Activated CD4-positive, alpha-beta T cell treated with anti-CD3 and anti-CD28 coated beads, Interleukin-2, amount 50 U/mL, for 4 hours (primary cell): ENCODE measurements around the gene JPT2.
"Not testable (repeated sequence)": the region's sequence is repeated elsewhere in the genome, so short reads cannot be mapped to it uniquely, and the experiment has no call there.

Experiments
- DNase-seq, 2 experiments: peaks; one replicate each; pipeline ENCODE4 v3.0.0-alpha.2; 2020

The JPT2 gene

GRCh38 chr16:1710811-1711507 lies 32.9 kb downstream of the JPT2 start:
- no peak for DNase-seq

DNA sequence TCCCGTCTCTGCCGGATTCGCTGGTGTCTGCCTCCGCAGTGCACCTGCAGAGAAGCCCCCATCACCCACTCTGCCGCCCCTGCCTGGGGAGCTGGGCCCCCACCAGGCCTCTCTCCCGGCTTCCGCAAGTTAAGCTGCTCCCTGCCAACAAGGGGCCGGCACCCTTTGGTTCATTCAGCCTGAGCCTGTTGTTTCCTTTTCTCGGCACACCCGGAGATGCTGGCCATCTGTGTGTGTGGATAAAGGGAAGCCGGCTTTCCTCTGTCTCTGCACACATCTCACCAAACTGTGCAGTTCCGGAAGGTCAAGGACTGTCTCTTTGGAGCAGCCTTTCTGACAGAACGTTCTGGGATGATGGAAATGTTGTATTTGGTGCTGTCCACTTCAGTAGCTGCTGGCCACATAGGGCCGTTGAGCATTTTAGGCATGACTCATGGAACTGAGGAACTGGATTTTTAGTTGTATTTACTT lies 34.7 kb downstream of the JPT2 start:
- DNase-seq, result no peak

- DNase-seq, result no peak
These were observed 35.3 kb downstream of the JPT2 start for GRCh38 chr16:1713331-1713730.

DNA sequence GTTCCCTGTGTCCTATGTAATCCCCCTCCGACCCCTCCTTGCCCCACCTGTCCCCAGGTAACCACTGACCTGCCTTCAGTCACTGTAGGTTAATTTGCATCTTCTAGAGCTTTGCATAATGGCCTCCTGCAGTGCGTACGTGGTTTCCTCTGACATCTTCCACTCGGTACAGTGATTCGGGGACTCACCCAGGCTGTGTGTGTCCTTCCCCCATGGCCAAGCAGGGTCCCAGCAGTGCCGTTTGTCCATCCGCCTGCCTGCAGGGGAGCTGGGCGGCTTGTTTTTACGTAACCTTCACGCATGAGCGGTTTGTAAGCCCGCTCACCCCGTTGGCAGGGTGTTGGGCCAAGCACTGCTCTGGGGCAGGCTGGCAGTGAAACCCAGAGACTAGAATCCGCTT lies 35.9 kb downstream of the JPT2 start:
- no peak for DNase-seq

DNA sequence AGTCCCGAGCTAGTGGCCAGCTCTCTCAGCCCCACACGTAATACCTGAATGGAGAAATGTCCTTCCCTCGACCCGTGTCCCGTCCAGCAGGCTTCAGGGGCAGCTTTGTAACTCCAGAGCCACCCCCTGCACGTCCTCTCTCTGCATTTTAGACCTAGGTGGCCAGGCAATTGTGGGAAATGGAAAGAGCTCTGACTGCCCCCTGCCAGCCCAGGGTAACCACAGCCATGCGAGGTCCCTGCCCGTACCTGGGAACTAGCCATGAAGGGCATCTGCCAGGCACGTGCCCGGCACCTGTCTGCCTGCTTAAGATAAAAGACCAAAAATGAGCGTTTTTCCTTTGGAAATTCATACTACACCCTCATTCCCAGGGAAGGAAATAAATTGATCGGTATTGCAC lies 37.1 kb downstream of the JPT2 start:
- no peak for DNase-seq

GRCh38 chr16:1718236-1718635 lies 40.2 kb downstream of the JPT2 start:
- not testable (repeated sequence) for DNase-seq

DNA sequence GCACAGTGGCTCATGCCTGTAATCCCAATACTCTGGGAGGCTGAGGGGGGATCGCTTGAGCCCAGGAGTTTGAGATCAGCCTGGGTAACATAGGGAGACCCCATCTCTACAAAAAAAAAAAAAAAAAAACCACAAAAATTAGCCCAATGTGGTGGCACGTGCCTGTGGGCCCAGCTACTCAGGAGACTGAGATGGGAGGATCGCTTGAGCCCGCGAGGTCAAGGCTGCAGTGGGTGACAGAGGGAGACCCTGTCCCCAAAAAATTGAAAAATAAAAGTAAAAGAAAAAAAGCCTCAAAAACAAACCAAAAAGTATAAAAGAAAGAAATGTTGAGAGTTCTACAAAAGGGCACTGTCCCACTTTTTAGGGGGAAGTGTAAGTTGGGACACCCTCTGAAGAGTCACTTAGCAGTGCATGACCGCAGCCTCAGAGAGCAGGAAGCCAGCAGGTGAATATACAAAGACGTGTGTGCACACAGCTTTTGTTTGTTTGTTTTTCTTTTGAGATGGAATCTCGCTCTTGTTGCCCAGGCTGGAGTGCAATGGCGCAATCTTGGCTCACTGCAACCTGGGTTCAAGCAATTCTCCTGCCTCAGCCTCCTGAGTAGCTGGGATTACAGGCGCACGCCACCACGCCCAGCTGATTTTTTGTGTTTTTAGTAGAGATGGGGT lies 41.6 kb downstream of the JPT2 start:
- DNase-seq, result not testable (repeated sequence)

DNA sequence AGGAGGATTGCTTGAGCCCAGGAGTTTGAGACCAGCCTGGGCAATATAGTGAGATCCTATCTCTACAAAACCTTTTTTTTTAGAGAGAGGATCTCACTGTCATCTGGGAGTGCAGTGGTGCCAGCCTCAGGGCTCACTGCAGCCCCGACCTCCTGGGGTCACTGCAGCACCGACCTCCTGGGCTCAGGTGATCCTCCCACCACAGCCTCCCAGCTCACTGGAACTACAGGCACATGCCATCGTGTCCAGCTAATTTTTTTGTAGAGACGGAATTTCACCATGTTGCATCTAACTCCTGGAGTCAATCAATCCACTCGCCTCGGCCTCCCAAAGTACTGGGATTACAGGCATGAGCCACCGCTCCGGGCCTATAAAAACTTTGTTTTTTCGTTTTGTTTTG lies 43.3 kb downstream of the JPT2 start:
- DNase-seq, result no peak

DNA sequence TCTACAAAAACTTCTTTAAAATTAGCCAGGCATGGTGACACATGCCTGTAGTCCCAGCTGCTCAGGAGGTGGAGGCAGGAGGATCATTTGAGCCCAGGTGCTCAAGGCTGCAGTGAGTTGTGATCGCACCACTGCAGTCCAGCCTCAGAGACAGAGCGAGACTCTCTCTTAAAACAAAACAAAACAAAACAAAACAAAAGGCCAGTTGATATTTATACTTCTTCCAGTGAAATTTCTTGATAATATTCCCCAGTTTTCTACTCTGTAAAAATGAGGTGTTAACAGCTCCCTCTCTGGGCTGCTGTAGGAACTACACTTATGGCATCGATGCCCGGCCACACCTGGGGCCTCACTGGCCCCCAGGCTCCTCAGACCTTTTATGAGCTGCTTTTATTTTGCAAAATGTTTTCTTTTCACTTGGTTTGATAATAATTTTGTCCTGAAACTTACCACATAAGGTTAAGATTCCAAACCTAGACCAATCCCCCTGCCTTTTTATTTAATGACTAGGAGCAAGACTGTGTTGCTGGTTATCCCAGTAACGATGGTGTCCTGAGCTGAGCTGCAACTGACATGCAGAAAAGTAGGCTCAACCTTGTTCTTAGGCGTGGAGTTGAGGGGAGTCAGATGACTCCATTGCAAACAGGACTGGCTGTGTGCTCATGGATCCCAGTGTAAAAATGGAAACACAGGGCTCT lies 45.5 kb downstream of the JPT2 start:
- DNase-seq, result peak; percentile 14 to 42

DNA sequence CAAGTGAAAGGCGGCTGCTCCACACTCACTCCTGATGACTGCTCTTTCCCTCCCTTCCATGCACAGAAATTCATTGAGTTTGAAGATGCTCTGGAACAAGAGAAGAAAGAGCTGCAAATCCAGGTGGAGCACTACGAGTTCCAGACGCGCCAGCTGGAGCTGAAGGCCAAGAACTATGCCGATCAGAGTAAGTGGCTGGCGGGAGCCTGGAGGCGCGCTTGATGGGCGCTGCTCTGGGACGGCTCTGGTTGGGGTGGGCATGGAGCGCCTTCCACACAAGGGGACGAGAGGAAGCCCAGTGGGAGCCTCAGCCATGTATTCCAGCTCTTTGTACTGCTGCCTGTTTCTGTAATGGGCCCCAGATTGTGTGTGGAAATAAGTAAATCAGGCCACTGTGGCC lies 46.4 kb downstream of the JPT2 start:
- DNase-seq, result no peak

DNA sequence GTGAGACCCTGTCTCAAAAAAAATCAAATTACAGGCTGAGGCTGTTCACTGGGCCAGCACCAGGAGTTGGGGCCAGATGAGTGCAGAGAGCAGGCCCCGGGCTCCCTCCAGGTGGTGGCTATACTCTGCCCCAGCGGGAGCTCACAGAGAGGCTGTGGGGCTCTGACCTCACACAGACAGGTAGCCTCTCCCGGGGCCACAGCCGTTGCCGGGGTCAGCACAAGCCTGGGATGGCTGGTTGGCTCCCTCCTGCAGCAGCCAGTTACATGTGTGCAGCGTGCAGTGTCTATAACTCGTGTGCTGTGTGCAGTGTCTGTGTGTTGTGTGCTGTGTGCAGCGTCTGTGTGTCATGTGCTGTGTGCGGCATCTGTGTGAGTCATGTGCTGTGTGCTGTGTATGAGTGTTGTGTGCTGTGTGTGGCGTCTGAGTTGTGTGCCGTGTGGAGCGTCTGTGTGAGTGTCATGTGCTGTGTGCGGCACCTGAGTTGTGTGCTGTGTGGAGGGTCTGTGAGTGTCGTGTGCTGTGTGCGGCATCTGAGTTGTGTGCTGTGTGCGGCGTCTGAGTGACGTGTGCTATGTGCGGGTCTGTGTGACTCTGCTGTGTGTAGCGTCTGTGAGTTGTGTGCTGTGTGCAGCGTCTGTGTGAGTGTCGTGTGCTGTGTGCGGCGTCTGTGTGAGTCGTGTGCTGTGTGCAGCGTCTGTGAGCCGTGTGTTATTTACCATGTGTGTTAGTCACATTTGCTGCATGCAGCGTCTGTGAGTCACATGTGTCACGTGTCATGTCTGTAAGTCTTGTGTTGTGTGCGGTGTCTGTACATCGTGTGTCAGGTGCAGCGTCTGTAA lies 48.8 kb downstream of the JPT2 start:
- DNase-seq, result no peak

- DNase-seq, result no peak
These were observed 49.9 kb downstream of the JPT2 start for GRCh38 chr16:1727651-1728624.

GRCh38 chr16:1729026-1729425 lies 50.9 kb downstream of the JPT2 start:
- no peak for DNase-seq

- DNase-seq, result no peak
These were observed 51.4 kb downstream of the JPT2 start for GRCh38 chr16:1729445-1729844.

- no peak for DNase-seq
These were observed 53.0 kb downstream of the JPT2 start for GRCh38 chr16:1731073-1731472.

DNA sequence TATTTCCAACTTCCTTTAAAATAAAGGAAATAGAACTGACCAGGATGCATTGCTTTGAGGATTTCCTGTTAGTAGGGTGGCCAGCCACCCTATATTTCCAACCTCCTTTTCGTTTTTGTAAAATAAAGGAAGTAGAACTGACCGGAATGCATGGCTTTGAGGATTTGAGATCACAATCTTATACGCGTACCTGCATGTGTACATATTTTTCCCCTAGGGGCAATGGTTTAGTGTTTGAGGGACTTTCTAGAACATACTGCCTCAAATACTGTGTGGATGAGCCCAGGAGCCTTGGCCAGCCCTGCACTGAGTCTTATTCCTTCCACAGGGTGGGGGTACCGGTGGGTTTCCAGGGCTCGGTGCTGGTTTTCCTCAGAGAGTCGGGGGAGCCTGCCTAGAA lies 53.5 kb downstream of the JPT2 start:
- DNase-seq, result no peak

DNA sequence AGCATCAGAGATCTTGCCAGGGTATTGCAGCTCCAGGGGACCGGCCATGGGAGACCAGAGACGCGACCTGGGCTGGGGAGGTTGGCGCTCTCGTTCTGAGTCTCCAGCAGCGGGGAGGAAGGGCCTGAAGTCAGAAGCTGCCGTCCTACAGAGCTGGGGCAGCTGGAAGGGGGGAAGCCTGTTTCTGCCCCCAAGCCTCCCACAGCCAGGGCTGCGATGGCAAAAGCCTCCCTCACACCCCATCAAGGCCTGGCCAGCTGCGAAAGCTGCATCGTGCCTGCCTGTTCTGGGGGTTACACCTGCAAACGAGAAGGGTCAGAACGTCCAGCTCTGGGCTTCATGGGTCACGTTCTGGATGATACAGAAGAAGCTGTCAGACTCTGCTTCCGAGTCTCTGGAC lies 54.0 kb downstream of the JPT2 start:
- no peak for DNase-seq

DNA sequence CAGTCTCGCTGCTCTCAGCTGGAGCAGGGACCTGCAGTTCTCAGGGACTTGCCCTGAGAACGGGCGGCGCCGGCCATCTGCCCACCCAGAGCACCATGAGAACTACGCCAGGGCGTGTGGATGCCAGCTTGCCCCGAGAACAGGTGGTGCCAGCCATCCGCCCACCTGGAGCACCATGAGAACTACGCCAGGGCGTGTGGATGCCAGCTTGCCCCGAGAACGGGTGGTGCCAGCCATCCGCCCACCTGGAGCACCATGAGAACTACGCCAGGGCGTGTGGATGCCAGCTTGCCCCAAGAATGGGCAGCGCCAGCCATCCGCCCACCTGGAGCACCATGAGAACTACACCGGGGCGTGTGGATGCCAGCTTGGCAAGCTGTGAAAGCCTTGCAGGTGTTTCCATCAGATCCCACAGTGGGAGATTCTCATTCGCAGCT lies 54.5 kb downstream of the JPT2 start:
- not testable (repeated sequence) for DNase-seq

GRCh38 chr16:1734123-1734522 lies 56.0 kb downstream of the JPT2 start:
- DNase-seq, result no peak

GRCh38 chr16:1734816-1735215 lies 56.7 kb downstream of the JPT2 start:
- no peak for DNase-seq

- no peak for DNase-seq
These were observed 62.2 kb downstream of the JPT2 start for GRCh38 chr16:1740234-1740633.
